GM06990 (cell line): Measurements from ENCODE around the gene EMC7.

ENCODE experiments used
- DNase-seq: peaks from one replicate; pipeline ENCODE4 v3.0.0-alpha.2; 2011; ENCODE audit not compliant: insufficient read length; ENCODE audit errors: extremely low read depth
- H3K27me3 ChIP-seq: replicated peaks from 2 replicates; pipeline ENCODE4 v1.6.0; 2011; ENCODE audit warnings: low read length; ENCODE audit not compliant: control insufficient read depth, insufficient read depth
- H3K36me3 ChIP-seq: 2 replicates; pipeline ENCODE4 v1.5.1; 2011; ENCODE audit warnings: low read length; ENCODE audit not compliant: control insufficient read depth, insufficient read depth
- H3K4me3 ChIP-seq: replicated peaks from 2 replicates; pipeline ENCODE4 v1.5.1; 2011; ENCODE audit warnings: low read depth, mild to moderate bottlenecking, control low read depth, low read length
- TF ChIP-seq, protein P1 (sequence below): IDR thresholded peaks from 2 replicates; pipeline ENCODE4 v1.5.1; 2011; ENCODE audit warnings: low read length, control low read depth, mild to moderate bottlenecking, inconsistent platforms; ENCODE audit not compliant: insufficient read depth, poor library complexity, severe bottlenecking

Gene EMC7

DNA sequence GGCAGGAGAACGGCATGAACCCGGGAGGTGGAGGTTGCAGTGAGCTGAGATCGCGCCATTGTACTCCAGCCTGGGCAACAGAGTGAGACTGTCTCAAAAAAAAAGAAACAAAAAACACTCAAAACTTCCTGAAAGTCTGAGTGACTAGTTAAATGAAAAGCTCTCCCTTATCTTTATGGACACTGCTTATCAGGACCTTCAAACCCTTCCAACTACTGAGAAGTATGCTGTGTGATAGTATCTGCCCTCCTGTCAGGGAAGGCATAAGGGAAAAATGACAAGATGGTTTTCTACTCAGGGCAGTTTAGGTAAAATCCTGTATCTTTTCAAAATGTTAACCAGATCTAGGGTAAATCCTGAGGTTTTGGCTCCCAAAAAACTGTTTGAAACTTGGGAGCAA is 21.8 kb downstream of the EMC7 start:
- no peaks in the 10 kb centered on the region for H3K27me3 ChIP-seq
- H3K4me3 ChIP-seq, result no peak overlapping the region
- TF ChIP-seq, protein P1, sequence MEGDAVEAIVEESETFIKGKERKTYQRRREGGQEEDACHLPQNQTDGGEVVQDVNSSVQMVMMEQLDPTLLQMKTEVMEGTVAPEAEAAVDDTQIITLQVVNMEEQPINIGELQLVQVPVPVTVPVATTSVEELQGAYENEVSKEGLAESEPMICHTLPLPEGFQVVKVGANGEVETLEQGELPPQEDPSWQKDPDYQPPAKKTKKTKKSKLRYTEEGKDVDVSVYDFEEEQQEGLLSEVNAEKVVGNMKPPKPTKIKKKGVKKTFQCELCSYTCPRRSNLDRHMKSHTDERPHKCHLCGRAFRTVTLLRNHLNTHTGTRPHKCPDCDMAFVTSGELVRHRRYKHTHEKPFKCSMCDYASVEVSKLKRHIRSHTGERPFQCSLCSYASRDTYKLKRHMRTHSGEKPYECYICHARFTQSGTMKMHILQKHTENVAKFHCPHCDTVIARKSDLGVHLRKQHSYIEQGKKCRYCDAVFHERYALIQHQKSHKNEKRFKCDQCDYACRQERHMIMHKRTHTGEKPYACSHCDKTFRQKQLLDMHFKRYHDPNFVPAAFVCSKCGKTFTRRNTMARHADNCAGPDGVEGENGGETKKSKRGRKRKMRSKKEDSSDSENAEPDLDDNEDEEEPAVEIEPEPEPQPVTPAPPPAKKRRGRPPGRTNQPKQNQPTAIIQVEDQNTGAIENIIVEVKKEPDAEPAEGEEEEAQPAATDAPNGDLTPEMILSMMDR, result no peak
- DNase-seq, result no peak
- H3K36me3 ChIP-seq, result peaks cover 3% of the 10 kb centered on the region

DNA sequence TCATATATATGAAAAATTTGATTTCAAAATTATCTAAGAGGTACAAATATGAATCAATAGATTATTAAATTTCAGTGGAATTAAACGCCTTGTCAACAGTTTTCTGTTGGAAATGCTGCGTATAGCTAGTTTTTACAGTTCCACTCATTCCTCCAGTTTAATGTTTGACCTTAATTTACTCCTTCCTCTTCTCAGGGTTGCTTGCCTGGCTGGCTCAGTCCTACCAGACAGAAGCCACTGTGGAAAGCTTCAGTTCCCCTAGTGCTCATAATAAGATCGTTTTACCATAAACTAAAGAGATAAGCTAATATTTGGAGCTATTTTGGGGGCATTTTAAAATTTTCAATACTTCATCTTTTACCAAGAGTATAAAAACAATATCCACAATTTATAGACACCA is 22.8 kb downstream of the EMC7 start:
- no peaks in the 10 kb centered on the region for H3K36me3 ChIP-seq
- H3K27me3 ChIP-seq, result no peaks in the 10 kb centered on the region
- TF ChIP-seq, protein P1, result no peak
- no peak for DNase-seq
- no peak overlapping the region for H3K4me3 ChIP-seq

DNA sequence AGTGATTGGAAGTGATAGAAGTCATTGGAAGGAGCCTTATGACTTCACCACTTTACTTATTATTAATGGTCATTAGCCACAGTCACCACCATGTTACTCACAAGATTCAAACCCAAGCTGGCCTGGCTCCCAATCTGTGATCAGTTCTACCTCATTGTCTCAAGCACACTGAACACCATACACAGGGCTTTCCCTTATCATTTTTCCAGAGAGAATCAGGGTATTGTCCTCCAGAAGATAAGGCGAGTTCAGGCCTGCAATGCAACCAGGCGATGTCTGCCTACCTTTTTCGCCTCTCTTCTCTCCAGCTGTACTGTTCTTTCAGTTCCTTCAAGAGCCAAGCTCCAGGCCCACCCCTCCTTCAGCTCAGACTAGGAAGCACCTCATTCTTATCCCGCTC is 24.9 kb downstream of the EMC7 start:
- TF ChIP-seq, protein P1, result no peak
- H3K27me3 ChIP-seq, result no peaks in the 10 kb centered on the region
- no peak overlapping the region for H3K4me3 ChIP-seq
- no peak for DNase-seq
- no peaks in the 10 kb centered on the region for H3K36me3 ChIP-seq

DNA sequence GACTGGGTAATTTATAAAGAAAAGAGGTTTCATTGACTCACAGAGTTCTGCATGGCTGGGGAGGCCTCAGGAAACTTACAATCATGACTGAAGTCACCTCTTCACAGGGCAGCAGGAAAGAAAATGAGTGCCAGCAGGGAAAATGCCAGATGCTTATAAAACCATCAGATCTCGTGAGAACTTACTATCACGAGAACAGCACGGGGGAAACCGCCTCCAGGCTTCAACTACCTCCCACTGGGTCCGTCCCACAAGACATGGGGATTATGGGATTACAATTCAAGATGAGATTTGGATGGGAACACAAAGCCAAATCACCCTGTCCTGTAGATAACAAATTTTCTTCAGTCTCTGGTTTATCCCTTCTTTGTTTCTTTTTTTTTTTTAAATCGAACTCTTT is 31.7 kb downstream of the EMC7 start:
- TF ChIP-seq, protein P1, result no peak
- H3K4me3 ChIP-seq, result no peak overlapping the region
- no peak for DNase-seq
- no peaks in the 10 kb centered on the region for H3K27me3 ChIP-seq
- no peaks in the 10 kb centered on the region for H3K36me3 ChIP-seq

DNA sequence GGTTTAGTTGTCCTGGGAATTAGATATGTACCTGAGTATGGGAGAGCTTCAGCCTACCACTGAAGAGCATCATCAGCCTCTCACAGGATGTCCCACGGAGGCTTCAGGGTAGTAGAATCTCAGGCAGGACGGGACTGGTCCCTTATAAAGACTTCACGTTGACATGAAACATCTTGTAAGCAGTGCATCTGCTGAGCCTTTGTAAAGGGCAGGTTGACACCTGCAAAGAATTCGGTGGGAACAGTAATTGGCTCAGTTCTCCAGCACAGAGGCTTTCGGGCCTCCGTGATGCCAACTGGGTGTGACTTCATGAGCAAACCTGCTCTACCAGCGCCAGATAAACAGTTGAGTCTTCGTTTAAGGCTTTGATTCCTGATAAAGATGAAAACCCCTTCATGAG is 35.7 kb downstream of the EMC7 start:
- no peaks in the 10 kb centered on the region for H3K36me3 ChIP-seq
- no peaks in the 10 kb centered on the region for H3K27me3 ChIP-seq
- DNase-seq, result no peak
- TF ChIP-seq, protein P1, result no peak
- H3K4me3 ChIP-seq, result no peak overlapping the region

DNA sequence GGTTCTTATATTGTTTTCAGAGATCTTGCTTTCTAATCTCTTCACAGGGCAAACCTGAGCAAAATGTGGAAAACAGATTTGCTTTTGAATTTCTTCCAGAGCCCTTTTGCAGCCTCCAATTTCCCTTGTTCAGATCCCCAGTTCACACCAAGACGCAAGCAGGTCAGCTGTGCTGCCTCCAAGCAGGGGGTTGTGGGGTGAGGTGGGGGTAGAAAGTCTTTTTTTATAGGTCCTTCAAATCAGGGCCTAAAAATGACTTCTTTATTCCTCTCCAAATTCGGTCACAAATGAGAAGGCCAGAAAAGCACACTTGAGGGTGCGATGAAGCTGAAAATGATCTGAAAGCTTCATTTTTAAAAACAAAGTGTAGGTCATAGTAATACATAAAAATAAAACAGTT is 36.4 kb downstream of the EMC7 start:
- Histone ChIP-seq H3K27me3 (no peaks in the 10 kb centered on the region), H3K4me3 (no peak overlapping the region), H3K36me3 (no peaks in the 10 kb centered on the region)
- DNase-seq, result no peak
- TF ChIP-seq, protein P1, result no peak
